Measurements from ENCODE around the gene ZBTB39. TPM values are rescaled to one million over a fixed set of nuclear protein-coding genes. Genes with fewer than 3 reads are reported as not detected.

The ZBTB39 gene
- total and polyA plus RNA-seq, 8 donors, result 3.8 to 12.4 (median 11.0) TPM

GRCh38 chr12:57046086-57046791 is 39.9 kb upstream of the ZBTB39 start:
- Histone ChIP-seq H3K27ac (no peak overlapping the region), H3K27me3 (peaks cover 0 to 6% of the 10 kb centered on the region in 2 donors), H3K36me3 (no peaks in the 10 kb centered on the region), H3K4me1 (peaks cover 0 to 38% of the 10 kb centered on the region in 2 donors), H3K9me3 (no peaks in the 10 kb centered on the region), H3K4me3 (no peak overlapping the region)
- TF ChIP-seq CTCF (IDR thresholded peaks at IDR 0.05), result no peak
- DNase-seq, result no peak
- ATAC-seq, result peak; percentile 17
- intact Hi-C loops (cut with DNase I), result no loop called here

DNA sequence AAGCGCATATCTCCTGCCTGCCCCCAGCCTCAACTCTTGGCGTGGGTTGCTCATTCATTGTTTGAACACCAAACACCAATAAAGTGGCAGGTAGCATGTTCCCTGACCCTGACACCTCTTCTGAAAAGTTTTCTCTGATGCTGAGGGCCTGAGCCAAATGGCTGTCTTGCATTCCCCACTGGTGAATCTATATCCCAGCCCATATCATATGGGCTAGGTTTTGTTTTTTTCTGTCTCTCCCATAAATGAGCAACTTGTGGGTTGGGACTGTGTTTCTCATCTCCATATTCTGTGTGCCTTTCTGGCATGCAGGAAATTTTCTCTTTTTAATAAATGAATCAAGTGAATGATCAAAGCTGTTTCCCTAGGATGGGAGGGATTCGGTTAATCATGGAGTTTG is 38.5 kb upstream of the ZBTB39 start:
- Histone ChIP-seq H3K27ac (no peak overlapping the region), H3K27me3 (peaks cover 0 to 6% of the 10 kb centered on the region in 2 donors), H3K4me3 (no peak overlapping the region), H3K4me1 (peaks cover 0 to 38% of the 10 kb centered on the region in 2 donors), H3K36me3 (no peaks in the 10 kb centered on the region), H3K9me3 (no peaks in the 10 kb centered on the region)
- intact Hi-C loops (cut with DNase I), result no loop called here
- DNase-seq (no peak), ATAC-seq (no peak)
- no peak for TF ChIP-seq CTCF (IDR thresholded peaks at IDR 0.05)

GRCh38 chr12:57044468-57044867 is 38.1 kb upstream of the ZBTB39 start:
- H3K27me3 ChIP-seq, result peaks cover 0 to 6% of the 10 kb centered on the region in 2 donors
- no peak overlapping the region for H3K27ac ChIP-seq
- DNase-seq (no peak), ATAC-seq (no peak)
- H3K4me1 ChIP-seq, result peaks cover 0 to 36% of the 10 kb centered on the region in 2 donors
- no peak overlapping the region for H3K4me3 ChIP-seq
- no peaks in the 10 kb centered on the region for H3K9me3 ChIP-seq
- H3K36me3 ChIP-seq, result no peaks in the 10 kb centered on the region
- TF ChIP-seq CTCF (IDR thresholded peaks at IDR 0.05), result no peak
- intact Hi-C loops (cut with DNase I), result no loop called here

- Histone ChIP-seq H3K36me3 (no peaks in the 10 kb centered on the region), H3K4me3 (no peak overlapping the region), H3K27ac (no peak overlapping the region), H3K27me3 (peaks cover 0 to 6% of the 10 kb centered on the region in 2 donors), H3K4me1 (peaks cover 0 to 19% of the 10 kb centered on the region in 2 donors), H3K9me3 (no peaks in the 10 kb centered on the region)
- no peak for ATAC-seq
- DNase-seq, result no peak
- intact Hi-C loops (cut with DNase I), result no loop called here
- TF ChIP-seq CTCF (IDR thresholded peaks at IDR 0.05), result no peak
Measured at GRCh38 chr12:57042695-57043094, 36.3 kb upstream of the ZBTB39 start.

- no peak for TF ChIP-seq CTCF (IDR thresholded peaks at IDR 0.05)
- Histone ChIP-seq H3K27ac (no peak overlapping the region), H3K9me3 (no peaks in the 10 kb centered on the region), H3K36me3 (no peaks in the 10 kb centered on the region), H3K27me3 (peaks cover 0 to 6% of the 10 kb centered on the region in 2 donors), H3K4me3 (no peak overlapping the region), H3K4me1 (no peaks in the 10 kb centered on the region)
- intact Hi-C loops (cut with DNase I), result no loop called here
- ATAC-seq (no peak), DNase-seq (no peak)
Measured at GRCh38 chr12:57040750-57041149, 34.4 kb upstream of the ZBTB39 start.

All from left lung (tissue), 10 donors.